HG03159 (cell line): ENCODE data around the gene ATP5MC3.
"Not testable (repeated sequence)": the region's sequence is repeated elsewhere in the genome, so short reads cannot be mapped to it uniquely, and the experiment has no call there.

Source experiments
- ATAC-seq: cut with Tn5 transposase; IDR thresholded peaks from one replicate; pipeline ENCODE4 v1.9.1; 2021; ENCODE audit warnings: mild to moderate bottlenecking, moderate library complexity; ENCODE audit not compliant: unreplicated experiment

The ATP5MC3 gene

GRCh38 chr2:175181104-175181876 lies at the start of gene ATP5MC3:
Gene ATP5MC3 (minus strand): TSS chr2:175181710. CDS start chr2:175181393, 317 bp downstream.
- ATAC-seq, result peak; percentile 92

- ATAC-seq, result not testable (repeated sequence)
Observed at GRCh38 chr2:175228601-175229000, 47.1 kb upstream of the ATP5MC3 start.

- no peak for ATAC-seq
Observed at GRCh38 chr2:175228179-175228578, 46.7 kb upstream of the ATP5MC3 start.

GRCh38 chr2:175227393-175227792 lies 45.9 kb upstream of the ATP5MC3 start:
- no peak for ATAC-seq

GRCh38 chr2:175220075-175220474 lies 38.6 kb upstream of the ATP5MC3 start:
- no peak for ATAC-seq

- no peak for ATAC-seq
Observed at GRCh38 chr2:175218551-175218950, 37.0 kb upstream of the ATP5MC3 start.

GRCh38 chr2:175207741-175208438 lies 26.4 kb upstream of the ATP5MC3 start:
- no peak for ATAC-seq

GRCh38 chr2:175206866-175207265 lies 25.4 kb upstream of the ATP5MC3 start:
- no peak for ATAC-seq

- ATAC-seq, result no peak
Observed at GRCh38 chr2:175205523-175205922, 24.0 kb upstream of the ATP5MC3 start.

GRCh38 chr2:175203621-175204496 lies 22.3 kb upstream of the ATP5MC3 start:
- ATAC-seq, result peak; percentile 91

- no peak for ATAC-seq
Observed at GRCh38 chr2:175195012-175195411, 13.5 kb upstream of the ATP5MC3 start.

GRCh38 chr2:175188761-175189160 lies 7.3 kb upstream of the ATP5MC3 start:
- ATAC-seq, result no peak

- no peak for ATAC-seq
Observed at GRCh38 chr2:175187378-175187777, 5.9 kb upstream of the ATP5MC3 start.

- ATAC-seq, result no peak
Observed at GRCh38 chr2:175183674-175184073, 2.2 kb upstream of the ATP5MC3 start.

- no peak for ATAC-seq
Observed at GRCh38 chr2:175181877-175182308, 383 bp upstream of the ATP5MC3 start.

GRCh38 chr2:175180701-175181103 lies 808 bp downstream of the ATP5MC3 start:
- peak; percentile 46 for ATAC-seq

GRCh38 chr2:175176624-175177023 lies 4.9 kb downstream of the ATP5MC3 start:
- ATAC-seq, result no peak

- ATAC-seq, result no peak
Observed at GRCh38 chr2:175175896-175176295, 5.6 kb downstream of the ATP5MC3 start.

GRCh38 chr2:175175320-175175719 lies 6.2 kb downstream of the ATP5MC3 start:
- ATAC-seq, result no peak

- no peak for ATAC-seq
Observed at GRCh38 chr2:175170659-175171304, 10.7 kb downstream of the ATP5MC3 start.

GRCh38 chr2:175169191-175169590 lies 12.3 kb downstream of the ATP5MC3 start:
- no peak for ATAC-seq
